Measurements from ENCODE around the gene CHRDL2. TPM values are rescaled to one million over a fixed set of nuclear protein-coding genes. Genes with fewer than 3 reads are reported as not detected.

CHRDL2 gene
- total RNA-seq, 1 donor from 2014 or later, result not detected

DNA sequence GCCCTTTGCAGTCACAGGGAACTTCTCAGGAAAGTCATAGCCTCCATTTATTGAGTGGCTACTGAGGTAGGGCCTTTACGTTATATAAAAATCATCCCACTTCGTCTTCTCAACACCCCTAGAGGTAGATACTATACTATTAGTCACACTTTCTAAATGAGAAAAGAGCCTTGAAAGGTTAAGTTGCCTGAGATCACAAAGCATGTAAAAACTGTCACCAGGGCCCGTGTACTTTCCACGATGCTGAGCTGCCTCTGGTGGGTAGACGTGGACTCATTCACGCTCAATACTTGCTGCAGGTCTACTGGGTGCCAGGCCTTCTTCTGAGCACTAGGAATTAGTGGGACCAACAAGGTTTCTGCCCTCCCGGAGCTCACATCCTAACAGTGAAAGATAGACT is 16.3 kb downstream of the CHRDL2 start:
- Mint-ChIP-seq H3K27ac (no peak overlapping the region), H3K36me3 (ENCODE audit: low read depth) (no peaks in the 10 kb centered on the region), H3K4me3 (no peak overlapping the region), H3K27me3 (peaks cover 6% of the 10 kb centered on the region), H3K4me1 (no peaks in the 10 kb centered on the region), H3K9me3 (no peaks in the 10 kb centered on the region)
- TF ChIP-seq, protein P1, sequence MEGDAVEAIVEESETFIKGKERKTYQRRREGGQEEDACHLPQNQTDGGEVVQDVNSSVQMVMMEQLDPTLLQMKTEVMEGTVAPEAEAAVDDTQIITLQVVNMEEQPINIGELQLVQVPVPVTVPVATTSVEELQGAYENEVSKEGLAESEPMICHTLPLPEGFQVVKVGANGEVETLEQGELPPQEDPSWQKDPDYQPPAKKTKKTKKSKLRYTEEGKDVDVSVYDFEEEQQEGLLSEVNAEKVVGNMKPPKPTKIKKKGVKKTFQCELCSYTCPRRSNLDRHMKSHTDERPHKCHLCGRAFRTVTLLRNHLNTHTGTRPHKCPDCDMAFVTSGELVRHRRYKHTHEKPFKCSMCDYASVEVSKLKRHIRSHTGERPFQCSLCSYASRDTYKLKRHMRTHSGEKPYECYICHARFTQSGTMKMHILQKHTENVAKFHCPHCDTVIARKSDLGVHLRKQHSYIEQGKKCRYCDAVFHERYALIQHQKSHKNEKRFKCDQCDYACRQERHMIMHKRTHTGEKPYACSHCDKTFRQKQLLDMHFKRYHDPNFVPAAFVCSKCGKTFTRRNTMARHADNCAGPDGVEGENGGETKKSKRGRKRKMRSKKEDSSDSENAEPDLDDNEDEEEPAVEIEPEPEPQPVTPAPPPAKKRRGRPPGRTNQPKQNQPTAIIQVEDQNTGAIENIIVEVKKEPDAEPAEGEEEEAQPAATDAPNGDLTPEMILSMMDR (IDR thresholded peaks at IDR 0.05), result no peak
- ATAC-seq (ENCODE audit: low read depth), result no peak
- CTCF ChIA-PET, result interaction anchor here (1.4 kb wide), 1 partner anchor 11 kb away, joined by 3 read pairs; no protein-coding TSS in a partner anchor
- DNase-seq, result no peak
- intact Hi-C loops (cut with micrococcal nuclease), result no loop called here
- POLR2A ChIA-PET, result no interaction called here

DNA sequence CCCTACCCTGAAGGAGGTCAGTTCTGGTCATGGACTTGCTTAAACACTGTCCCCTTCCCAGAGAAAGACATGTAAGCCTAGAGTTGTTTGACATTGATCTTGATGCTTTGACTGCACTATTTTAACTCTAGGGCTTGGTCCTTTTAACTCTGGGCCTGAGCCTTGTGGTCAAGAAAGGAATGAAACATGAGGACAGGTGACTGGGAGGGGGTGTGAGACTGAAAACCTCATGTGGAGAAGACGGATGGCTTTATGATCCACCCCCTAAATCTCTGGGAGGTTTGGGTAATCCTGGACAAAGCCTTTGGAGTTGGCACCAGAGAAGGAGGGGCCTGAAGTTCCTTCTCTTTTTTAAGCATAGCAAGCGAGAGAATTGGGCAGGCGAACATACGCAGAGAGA is 17.5 kb downstream of the CHRDL2 start:
- H3K27ac Mint-ChIP-seq, result no peak overlapping the region
- no peaks in the 10 kb centered on the region for H3K36me3 Mint-ChIP-seq (ENCODE audit: low read depth)
- intact Hi-C loops (cut with micrococcal nuclease), result no loop called here
- no peaks in the 10 kb centered on the region for H3K9me3 Mint-ChIP-seq
- DNase-seq, result no peak
- no peak overlapping the region for H3K4me3 Mint-ChIP-seq
- H3K27me3 Mint-ChIP-seq, result peaks cover 6% of the 10 kb centered on the region
- no peak for ATAC-seq (ENCODE audit: low read depth)
- ChIA-PET CTCF (no interaction called here), POLR2A (no interaction called here)
- TF ChIP-seq, protein P1 (IDR thresholded peaks at IDR 0.05), result no peak
- H3K4me1 Mint-ChIP-seq, result no peaks in the 10 kb centered on the region

DNA sequence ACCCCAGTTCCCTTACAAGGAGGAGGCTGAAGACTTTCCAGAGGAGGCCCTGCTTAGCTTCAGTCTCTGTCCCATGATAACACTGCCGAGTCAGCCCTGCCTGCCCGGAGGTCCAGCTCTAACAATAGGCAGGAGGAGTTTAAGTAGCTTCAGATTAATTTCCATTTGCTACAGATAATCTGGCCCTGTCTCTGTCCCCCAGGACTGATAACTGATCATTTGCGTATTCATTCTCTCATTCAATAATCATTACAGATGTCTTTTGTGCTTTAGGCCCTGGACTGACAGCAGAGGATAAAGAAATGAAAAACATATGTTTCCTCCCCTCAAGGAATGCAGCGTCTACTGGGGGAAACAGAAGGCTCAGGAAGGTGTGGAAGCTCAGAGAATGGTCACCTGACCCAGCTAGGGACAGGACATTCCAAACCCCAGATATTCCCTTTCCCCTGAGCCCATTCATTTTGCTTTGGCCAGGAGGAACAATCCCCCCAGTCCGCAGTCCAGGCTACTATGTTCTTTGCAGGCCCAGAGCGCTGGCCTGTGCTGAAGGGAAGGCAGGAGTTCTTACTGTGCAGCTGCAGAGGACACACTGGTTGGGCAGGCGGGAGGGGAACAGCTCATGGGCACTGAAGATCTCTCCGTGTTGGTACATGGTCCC is 20.8 kb downstream of the CHRDL2 start:
- CTCF ChIA-PET, result no interaction called here
- Mint-ChIP-seq H3K4me1 (no peaks in the 10 kb centered on the region), H3K4me3 (no peak overlapping the region), H3K27ac (no peak overlapping the region), H3K27me3 (peaks cover 3% of the 10 kb centered on the region), H3K9me3 (no peaks in the 10 kb centered on the region), H3K36me3 (ENCODE audit: low read depth) (no peaks in the 10 kb centered on the region)
- POLR2A ChIA-PET, result no interaction called here
- TF ChIP-seq, protein P1 (IDR thresholded peaks at IDR 0.05), result no peak
- intact Hi-C loops (cut with micrococcal nuclease), result no loop called here
- ATAC-seq (ENCODE audit: low read depth), result no peak
- DNase-seq, result no peak

DNA sequence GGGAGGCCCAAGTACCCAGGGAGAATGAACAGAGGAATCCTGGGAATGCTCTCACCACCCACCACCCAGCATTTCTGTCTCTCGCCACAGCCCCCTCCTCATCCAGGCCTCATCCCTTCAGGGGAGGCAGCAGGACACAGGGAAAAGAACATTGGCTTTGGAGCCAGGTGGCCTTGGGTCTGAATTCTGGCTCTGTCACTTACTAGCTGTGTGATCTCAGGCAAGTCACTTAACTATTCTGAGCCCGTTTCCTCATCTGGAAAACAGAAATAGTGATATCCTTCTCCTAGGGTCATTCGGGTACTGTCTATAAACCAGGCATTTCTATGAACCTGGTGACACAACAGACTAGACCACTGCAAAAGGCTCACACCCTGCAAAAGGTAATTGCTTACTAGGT is 22.1 kb downstream of the CHRDL2 start:
- CTCF ChIA-PET, result no interaction called here

DNA sequence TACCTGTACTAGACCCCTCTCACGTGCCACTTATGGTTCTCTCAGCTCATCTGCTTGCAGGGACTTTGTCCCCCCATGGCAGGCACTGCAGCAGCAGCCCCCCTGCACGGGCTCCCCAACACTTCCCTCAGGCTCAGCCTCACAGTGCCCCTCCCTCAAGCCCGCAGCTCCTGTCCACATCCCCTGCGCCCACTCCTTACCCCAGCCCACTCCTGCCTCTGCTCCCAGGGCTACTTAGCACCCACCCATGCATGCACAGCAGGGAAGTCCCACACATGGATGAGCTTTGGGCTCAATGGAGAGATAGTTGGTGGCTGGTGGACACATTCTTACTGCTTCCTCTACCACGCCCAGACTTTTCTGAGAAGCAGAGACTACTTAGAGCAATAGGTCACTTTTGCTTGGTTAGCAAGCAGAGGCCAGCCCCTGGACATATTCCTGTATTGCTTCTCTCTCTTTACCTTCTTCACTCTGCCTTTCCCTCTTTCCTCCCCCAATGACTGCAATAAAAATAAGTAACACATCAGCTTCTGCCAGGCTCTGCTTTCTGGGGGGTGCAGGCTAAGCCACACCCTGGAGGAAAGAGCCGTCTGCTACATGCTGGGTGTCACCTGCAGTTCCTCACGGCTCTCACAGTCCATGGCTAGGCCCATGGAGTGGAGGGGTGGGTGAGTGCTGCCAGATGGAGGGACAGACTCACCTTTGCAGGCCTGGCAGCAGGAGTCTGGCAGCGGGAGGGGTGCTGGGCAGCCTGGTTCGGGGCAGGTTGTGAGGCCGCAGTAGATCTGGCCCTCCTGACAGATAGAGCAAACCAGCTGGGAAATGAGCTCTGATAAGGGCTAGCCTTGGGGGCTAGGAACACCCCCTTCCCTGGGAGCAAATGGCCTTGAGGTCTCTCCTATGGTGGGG is 23.4 kb downstream of the CHRDL2 start:
- no peak overlapping the region for H3K27ac Mint-ChIP-seq
- no peaks in the 10 kb centered on the region for H3K4me1 Mint-ChIP-seq
- no peak for DNase-seq
- no peaks in the 10 kb centered on the region for H3K9me3 Mint-ChIP-seq
- TF ChIP-seq, protein P1 (IDR thresholded peaks at IDR 0.05), result no peak
- intact Hi-C loops (cut with micrococcal nuclease), result no loop called here
- POLR2A ChIA-PET, result no interaction called here
- H3K4me3 Mint-ChIP-seq, result no peak overlapping the region
- no peaks in the 10 kb centered on the region for H3K27me3 Mint-ChIP-seq
- no peaks in the 10 kb centered on the region for H3K36me3 Mint-ChIP-seq (ENCODE audit: low read depth)
- no peak for ATAC-seq (ENCODE audit: low read depth)
- CTCF ChIA-PET, result no interaction called here

More for the DNA sequence above, 22.1 kb downstream of the CHRDL2 start:
- intact Hi-C loops (cut with micrococcal nuclease), result no loop called here
- Mint-ChIP-seq H3K4me3 (no peak overlapping the region), H3K27me3 (peaks cover 1% of the 10 kb centered on the region), H3K36me3 (ENCODE audit: low read depth) (no peaks in the 10 kb centered on the region), H3K9me3 (no peaks in the 10 kb centered on the region), H3K4me1 (no peaks in the 10 kb centered on the region), H3K27ac (no peak overlapping the region)
- TF ChIP-seq, protein P1 (IDR thresholded peaks at IDR 0.05), result no peak
- DNase-seq, result no peak
- POLR2A ChIA-PET, result no interaction called here
- ATAC-seq (ENCODE audit: low read depth), result no peak
